ENCODE data around the gene MSH4. TPM values are rescaled to one million over a fixed set of nuclear protein-coding genes. Genes with fewer than 3 reads are reported as not detected.
A peak's percentile ranks its signal among the peaks of the same experiment; 100 is the strongest.
"Not testable (repeated sequence)": the region's sequence is repeated elsewhere in the genome, so short reads cannot be mapped to it uniquely, and the experiment has no call there.

The MSH4 gene
- polyA plus RNA-seq, 4 donors: 0.14 to 0.53 (median 0.37) TPM

GRCh38 chr1:75922698-75923097 is 126.0 kb downstream of the MSH4 start:
- no peak for DNase-seq (ENCODE audit: low read depth in 4 of 4, low spot score in 3 of 4)

GRCh38 chr1:75932304-75932703 is 135.6 kb downstream of the MSH4 start, which contains the start of gene ASB17:
Gene ASB17 (minus strand): TSS chr1:75932404. CDS start chr1:75932291, 113 bp downstream.
- no peak for DNase-seq (ENCODE audit: low read depth in 4 of 4, low spot score in 3 of 4)

- no peak for DNase-seq (ENCODE audit: low read depth in 4 of 4, low spot score in 3 of 4)
These were observed 140.4 kb downstream of the MSH4 start for GRCh38 chr1:75937034-75937433.

DNA sequence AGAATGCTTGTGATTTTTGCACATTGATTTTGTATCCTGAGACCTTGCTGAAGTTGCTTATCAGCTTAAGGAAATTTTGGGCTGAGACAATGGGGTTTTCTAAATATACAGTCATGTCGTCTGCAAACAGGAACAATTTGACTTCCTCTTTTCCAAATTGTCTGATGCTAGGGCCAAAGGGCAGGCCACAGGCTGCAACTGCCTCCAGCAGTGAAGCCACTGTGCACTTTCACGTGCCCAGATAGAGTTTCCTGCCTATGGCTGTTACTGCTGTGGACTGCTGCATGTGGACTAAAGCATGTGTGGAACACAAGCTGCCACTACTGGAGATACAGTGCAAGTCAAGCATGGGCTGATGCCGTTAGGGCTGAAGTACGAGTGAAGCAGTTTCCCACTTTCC is 146.4 kb downstream of the MSH4 start:
- not testable (repeated sequence) for DNase-seq (ENCODE audit: low read depth in 4 of 4, low spot score in 3 of 4)

DNA sequence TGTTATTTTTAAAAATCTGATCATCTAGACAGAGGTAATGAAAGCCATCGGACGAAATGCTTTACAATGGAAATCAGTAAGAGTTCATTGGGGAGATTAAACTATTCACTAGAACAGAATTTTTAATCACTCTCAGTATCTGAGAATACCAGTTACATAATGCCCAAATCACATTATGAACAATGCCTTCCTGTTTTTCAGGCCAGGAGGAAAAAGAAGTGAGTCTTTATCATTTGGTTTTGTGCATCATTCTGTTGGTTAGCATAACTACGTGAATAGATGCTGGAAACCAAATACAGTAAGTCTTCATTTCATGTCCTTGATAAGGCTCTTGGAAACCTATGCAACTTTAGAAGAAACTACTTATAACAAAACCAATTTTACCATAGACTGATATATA is 153.5 kb downstream of the MSH4 start:
- DNase-seq (ENCODE audit: low read depth in 4 of 4, low spot score in 3 of 4): no peak

GRCh38 chr1:75952016-75952415 is 155.3 kb downstream of the MSH4 start:
- no peak for DNase-seq (ENCODE audit: low read depth in 4 of 4, low spot score in 3 of 4)

GRCh38 chr1:75953461-75953860 is 156.8 kb downstream of the MSH4 start:
- peak in 3 of 4 donors; percentile 5 to 10 (median 7) for DNase-seq (ENCODE audit: low read depth in 4 of 4, low spot score in 3 of 4)

DNA sequence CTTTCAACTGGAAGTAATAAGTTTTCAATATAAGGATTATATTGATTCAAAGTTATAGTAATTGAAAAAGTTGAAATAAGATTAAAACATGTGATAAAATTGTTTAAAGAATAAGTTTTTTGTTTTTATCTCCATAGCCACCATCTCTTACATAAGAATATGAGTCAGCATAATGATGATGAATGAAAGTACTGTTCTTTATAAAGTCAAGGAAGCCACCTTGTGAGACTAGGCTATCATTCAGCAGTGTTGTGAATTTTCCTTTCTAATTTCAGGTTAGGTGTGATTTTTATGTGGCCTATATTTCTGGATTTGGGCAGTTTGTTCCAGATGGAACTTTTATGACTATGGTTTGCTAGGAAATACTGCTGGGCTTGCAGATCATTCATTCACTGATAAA is 157.9 kb downstream of the MSH4 start:
- no peak for DNase-seq (ENCODE audit: low read depth in 4 of 4, low spot score in 3 of 4)

Other genes with a start within 250 kb of the MSH4 start
- gene SLC44A5, start 185.8 kb upstream of the MSH4 start, polyA plus RNA-seq (ENCODE audit: insufficient read length in 4 of 4): 10 to 100 TPM; 10.6 to 14.7 (median 12.8) TPM
- 100 to 1,000 TPM; 127 to 150 (median 133) TPM for gene ACADM, start 72.2 kb upstream of the MSH4 start, polyA plus RNA-seq (ENCODE audit: insufficient read length in 4 of 4)
- gene RABGGTB, start 10.6 kb upstream of the MSH4 start, polyA plus RNA-seq (ENCODE audit: insufficient read length in 4 of 4): 10 to 100 TPM; 86.5 to 96.9 (median 91.6) TPM
- gene ASB17, start 135.5 kb downstream of the MSH4 start, polyA plus RNA-seq (ENCODE audit: insufficient read length in 4 of 4): not detected